Inflammatory macrophage treated with lipopolysaccharide for 4 hours (primary cell): ENCODE data around the gene OR52K1.
"Not testable (repeated sequence)": the region's sequence is repeated elsewhere in the genome, so short reads cannot be mapped to it uniquely, and the experiment has no call there.

Experiments
- DNase-seq: peaks from one replicate; pipeline ENCODE4 v3.0.0-alpha.2; 2020

The OR52K1 gene

DNA sequence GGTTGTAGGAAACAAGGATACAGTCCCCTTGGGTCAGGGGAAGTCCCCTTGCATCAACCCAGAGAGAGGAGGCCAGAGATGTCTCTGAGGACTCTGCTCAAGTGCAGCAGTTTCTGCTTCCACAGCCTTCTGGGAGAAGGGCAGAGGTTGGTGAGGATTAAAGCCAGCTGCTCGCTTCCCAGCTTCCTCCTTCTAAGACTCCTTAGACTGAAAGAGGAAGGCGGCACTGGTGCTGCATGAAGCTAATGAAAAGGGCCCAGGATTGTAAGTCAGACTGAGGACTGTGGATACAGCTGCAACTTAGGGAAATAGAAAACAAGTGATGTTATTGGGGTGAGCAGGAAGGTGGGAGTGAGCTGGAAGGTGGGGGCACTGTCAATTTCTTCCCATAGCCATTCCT lies at the start of gene OR52K1:
Gene OR52K1 (plus strand): TSS at position 202 of the 400 bp plus-strand sequence. CDS start 6,255 bp downstream, outside the sequence.
- DNase-seq: peak; percentile 74

DNA sequence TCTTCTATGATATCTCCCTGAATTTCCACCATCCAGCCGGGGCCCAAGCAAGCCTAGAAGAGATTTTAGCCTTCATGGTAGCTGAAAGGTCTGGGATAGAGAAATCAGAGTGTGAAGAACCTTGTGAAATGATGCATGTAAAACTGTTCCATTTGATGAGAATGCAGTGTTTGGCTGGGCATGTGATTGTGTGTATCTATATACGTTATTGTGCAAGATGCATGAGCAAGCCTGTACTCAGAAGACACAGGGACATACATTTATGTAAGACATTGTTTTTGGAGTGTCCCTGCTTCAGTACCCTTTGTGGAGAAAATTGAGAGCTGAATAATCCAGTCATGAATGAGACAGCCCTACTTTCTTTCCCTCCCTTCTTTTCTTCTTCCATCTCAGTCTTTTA lies 48.6 kb upstream of the OR52K1 start:
- peak; percentile 86 for DNase-seq

DNA sequence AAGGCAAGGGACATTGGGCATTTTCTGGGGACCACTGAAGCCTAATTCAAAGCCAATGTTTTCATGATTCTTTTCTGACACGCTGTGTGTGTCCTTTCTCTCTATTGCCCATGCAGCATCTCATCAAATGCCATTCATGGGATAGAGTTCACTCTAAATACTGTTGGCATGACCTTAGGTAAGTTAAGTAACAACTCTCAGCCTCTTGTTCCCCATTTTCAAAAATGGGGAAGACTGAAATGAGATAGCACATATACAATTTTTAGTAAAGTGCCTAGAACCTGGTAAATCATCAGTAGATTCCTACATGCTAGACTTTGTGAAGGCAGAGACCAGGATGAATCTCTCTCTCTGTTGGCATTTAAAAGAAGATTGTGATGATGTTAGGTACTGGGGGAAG lies 46.0 kb upstream of the OR52K1 start:
- DNase-seq: peak; percentile 46

DNA sequence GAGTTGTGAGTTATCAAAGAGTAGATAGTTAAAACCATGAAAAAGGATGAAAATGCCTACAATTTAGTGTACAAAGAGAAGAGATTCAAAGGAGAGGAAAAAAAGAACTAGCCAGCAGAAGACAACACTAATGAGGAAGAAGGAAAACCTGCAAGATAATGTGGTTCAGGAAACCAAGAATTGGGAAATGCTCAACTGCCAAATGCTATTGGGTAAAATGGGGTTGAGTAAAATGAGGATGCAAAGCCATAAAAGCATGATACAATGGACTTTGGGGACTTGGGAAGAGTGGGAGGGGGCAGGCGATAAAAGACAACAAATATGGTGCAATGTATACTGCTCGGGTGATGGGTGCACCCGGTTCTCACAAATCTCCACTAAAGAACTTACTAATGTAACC lies 40.9 kb upstream of the OR52K1 start:
- DNase-seq: peak; percentile 83

DNA sequence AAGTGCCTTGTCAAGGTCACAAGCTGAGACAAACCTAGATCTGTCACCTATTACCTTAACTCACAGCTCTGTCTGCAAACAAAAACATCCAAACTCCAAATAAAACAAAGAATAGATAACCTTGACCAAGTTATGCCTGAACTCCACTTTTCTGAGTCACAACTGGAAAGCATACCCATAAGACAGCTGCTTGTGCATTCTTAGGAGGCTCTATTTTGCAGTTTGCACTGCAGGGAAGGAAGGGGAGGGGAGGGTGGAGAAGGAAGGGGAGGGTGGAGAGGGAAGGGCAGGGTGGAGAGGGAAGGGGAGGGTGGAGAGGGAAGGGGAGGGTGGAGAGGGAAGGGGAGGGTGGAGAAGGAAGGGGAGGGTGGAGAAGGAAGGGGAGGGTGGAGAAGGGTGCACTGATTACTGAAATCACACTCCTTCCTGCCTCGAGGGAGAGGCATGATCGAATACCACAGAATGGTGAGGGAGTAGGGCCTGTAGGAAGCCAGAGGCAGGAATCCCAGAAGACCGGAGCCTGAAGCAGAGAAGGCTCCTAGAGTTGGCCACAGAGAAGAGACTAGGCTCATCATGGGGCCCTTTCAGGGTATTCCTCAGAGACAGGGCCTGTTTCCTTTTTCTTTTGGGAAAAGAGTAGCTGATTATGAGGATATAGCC lies 39.1 kb upstream of the OR52K1 start:
- no peak for DNase-seq

DNA sequence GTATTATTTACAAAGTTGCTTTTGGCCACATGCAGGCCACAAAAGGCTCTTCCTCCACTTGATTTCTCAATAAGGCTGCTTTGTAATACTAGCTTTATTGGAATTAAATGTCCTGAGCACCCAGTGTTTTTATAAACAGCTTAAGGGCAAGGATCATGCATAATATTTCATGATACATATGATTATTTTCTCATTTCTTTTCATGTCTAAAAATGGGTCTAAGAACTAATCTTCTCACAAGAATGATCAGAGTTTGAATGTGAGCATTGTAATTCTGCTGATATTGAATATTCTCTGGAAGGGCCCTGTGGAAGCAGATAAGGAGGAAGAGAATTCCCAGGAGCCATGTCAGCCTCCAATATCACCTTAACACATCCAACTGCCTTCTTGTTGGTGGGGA lies 33.5 kb upstream of the OR52K1 start, which contains the start of gene OR52K2:
Gene OR52K2 (plus strand): TSS at position 301 of the 400 bp plus-strand sequence. CDS start 45 bp downstream, at position 346.
- DNase-seq: no peak

DNA sequence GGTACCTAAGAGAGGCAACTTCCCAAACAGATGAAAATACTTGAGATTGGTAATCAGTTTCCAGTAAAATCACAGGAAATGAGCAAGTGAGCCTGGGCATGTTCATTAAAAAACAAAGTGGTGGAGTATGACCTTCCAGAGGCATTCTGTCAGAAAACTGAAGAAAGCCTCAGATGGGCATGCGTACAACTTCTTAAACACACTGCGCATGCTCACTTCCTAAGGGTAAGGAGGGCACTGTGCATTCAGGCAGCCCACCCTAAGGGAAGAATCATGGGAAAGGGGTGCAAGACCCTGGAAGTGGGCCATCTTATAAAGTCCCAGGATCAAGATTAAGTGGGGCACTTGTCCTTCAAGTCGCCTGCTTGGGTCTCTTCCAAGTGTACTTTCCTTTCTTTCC lies 29.3 kb upstream of the OR52K1 start:
- no peak for DNase-seq

DNA sequence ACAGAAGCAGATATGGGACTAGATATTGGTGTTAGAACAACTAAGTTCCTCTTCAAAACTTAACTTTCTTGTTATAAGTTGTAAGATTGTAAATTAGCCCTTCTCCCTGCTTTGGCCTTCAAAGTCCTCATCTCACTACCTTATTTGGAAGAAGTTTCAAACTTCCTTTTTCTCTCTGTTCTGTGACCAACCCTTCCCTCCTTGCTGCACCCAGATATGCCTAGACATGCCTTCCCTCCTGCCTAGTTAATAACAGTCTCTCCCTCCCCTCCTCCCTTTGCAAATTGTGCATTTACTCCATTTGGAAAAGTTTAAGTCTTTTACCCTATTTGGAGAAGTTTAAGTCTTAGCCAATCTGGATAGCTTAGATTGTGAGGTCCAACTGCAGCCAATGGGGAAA lies 28.4 kb upstream of the OR52K1 start:
- DNase-seq: peak; percentile 17

DNA sequence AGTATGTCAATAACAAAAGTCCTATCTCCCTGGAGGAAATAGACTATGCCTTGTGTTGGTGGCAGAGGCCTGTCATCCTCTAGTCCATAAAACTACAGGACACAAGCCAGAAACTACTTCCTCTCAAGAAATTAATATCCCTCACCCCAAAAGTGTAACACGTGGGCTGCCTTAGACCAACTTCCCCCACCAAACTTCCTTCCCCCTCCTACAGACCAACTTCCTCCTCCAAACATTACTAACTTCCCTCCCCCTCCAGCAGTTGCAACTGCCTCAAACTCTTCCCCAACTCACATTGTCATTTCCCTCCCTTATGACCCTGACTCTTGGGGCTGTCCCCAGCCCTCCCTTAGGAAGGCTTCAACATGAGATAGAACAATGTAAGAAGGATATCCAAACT lies 27.0 kb upstream of the OR52K1 start:
- DNase-seq: peak; percentile 95

DNA sequence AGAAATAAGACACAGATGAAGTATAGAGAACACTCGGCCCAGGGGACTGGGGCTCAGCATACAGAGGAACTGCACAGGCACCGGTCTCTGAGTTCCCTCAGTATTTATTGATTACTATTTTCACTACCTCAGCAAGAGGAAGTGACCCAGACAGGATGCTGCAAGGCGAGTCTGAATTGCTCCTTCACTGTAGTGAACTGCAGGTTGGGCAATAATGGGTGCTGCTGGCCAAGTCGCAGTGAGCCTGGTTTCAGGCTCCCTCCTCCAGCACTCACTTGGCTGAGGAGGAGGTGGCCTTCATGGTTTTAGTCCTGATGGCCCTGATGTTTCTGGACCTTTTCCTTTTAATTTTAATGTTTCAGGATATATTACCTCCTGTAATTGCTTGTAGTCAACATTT lies 22.9 kb upstream of the OR52K1 start:
- peak; percentile 85 for DNase-seq

DNA sequence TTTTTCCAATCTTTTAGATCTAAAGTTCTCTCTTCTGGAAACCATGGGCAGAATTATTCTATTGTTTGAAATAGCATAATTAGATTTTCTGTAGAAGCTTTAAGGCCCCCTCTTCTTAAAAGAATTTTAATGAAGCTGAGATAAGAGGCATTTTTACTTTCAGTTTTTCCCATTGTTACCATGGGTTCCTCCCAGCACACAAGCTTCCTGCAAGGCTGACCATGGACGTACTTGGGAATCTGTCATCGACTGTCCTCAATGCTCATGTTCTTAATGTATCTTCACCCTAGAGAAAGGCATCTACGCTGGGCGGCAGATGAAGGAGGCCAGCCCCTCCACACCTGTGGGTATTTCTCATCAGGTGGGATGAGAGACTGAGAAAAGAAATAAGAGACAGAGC lies 22.3 kb upstream of the OR52K1 start:
- DNase-seq: no peak

DNA sequence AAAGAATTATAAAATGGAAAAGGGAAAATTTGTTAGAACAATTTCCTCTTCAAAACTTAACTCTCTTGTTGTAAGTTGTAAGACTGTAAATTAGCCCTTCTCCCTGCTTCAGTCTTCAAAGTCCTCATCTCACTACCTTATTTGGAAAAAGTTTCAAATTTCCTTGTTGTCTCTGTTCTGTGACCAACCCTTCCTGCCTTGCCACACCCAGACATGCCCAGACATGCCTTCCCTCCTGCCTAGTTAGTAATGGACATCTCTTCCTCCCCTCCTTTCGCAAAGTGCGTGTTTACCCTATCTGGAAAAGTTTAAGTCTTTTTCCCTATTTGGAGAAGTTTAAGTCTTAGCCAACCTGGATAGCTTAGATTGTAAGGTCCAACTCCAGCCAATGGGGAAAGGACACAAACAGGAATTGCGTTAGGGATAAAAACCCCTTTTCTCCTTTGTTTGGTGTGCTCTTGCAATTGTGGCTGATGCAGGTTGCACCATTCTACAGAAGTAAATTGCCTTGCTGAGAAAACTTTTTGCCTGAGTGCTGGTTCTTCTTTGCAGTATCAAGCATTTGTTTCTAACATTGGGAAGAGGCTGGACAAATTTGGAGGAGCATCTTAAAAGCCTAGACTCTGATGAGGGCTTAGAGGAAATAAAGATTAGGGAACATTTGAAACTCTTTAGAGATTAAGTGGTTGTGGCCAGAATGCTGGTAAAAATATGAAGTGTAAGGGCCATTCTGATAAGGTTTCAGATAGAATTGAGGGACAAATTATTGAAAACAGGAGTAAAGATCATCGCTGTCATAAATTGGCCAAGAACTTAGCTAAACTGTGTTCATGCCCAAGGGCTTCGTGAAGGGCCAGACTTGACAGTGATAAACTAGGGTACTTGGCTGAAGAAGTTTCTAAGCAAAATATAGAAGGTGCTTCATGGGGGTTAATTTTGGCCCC lies 18.0 kb upstream of the OR52K1 start:
- DNase-seq: no peak

DNA sequence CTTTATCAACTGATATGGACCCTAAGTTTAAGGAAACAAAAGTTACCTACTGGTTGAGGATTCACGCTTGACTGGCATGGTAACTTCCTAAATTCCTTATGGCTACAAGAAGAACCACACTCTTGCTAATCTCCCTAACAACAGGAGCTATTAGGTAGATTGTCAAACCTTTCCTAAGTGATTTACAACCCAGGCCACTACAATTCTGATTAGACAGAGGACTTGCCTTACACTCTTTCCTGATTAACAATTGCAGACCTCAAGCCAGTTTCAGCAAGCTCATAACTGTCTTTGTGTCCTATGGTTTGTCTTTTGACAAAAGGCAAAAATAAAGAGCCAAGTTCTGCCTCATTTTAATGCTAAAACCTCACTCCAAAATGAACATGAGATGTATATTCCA lies 17.0 kb upstream of the OR52K1 start:
- no peak for DNase-seq

DNA sequence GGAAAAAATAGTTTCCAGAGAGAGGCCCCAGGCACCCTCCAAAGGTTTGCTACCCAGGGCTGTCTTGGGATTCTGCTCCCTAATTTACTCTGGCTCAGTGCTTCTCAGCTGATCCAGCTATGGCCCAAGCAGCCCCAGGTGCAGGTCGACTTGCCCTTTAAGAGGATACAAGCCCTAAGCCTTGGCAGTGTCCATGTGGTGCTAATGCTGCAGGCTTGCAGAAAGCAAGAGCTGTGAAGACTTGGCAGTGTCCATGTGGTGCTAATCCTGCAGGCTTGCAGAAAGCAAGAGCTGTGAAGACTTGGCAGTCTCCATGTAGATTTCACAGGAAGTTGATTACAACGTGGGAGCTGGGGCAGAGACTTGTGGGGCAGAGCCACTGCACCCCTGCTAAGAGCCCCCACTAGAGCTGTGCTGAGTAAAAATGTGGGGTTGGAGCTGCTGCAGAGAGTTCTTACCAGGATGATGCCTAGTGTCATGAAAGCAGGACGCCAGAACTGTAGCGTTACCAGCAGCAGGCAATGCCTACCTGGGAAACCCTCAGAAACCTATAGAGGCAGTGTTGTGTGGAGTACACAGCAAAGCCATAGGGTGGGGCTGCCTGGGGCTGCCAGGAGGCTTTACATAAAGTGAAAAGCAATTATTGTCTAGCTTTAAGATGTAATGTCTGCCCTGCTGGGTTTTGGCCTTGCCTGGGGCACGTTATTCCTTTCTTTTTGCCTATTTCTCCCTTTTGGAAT lies 16.1 kb upstream of the OR52K1 start:
- DNase-seq: no peak

DNA sequence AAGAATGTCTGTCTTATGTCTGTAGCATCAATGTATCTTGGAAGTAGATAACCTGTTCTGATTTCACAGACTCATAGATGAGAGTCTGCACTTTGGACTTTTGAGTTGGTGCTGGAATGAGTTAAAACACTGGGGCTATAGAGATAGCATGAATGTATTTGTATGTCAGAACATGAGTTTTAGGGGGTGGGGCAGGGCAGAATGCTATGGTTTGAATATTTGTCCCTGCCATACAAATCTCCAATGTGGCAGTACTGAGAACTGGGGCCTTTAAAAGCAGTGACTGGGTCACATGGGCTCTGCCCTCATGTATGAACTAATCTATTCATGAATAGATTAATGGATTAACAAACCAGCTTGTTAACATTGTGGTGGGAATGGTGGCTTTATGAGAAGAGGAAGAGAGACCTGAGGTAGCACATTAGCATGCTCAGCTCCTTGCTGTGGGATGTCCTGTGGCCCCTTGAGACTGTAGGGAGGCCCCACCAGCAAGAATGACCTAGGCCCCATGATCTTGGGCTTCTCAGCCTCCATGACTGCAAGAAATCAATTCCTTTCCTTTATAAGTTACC lies 15.5 kb upstream of the OR52K1 start:
- DNase-seq: no peak

DNA sequence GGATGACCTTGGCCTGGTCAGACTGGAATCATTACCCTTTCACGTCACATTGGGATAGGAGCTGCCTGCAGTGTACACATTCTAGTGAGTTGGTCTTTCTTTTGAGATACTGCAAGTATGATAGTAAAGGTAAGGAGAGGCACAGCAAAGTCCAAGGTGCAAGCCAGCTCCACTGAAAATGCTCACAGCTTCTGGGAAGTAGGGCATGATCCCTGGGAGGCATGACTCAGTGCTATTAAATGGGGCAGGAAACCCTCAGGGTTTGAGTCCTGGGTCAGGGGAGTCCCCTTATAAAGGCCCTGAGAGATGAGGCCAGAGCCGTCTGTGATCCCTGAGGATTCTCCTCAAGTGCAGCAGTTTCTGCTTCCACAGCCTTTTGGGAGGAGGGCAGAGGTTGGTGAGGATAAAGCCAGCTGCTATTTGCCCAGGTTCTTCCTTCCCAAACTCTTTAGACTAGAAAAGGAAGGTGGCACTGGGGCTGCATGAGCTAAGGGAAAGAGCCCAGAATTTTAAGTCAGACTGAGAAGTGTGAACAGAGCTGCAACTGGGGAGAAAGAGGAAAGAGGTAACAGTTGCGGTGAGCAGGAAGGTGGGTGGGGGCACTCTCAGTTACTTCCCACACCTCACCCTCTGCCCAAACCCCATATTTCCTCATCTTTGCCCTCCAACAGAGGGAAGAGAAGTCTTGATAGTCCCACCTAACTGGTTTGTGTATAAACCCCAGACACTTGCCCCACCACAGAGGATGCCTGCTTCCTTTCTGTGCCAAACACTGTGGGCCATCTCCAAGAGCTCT lies 14.4 kb upstream of the OR52K1 start:
- peak; percentile 61 for DNase-seq

DNA sequence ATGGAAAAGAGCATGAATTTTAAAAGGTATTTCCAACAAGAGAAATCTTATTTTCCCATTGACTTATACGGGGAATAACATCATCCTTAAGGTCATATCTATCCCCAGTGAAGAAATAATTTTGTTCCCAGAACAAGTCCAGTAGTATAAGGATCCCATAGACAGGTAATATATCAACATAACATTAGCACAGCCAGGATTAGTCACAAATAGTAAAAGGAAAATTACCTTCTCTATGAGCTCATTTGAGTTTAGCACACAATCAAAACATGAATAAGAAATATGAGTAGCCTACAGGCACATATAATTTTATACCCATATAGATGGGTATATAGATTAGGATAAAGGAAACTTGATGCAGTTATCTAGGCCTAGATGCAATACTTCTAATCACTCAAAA lies 2.8 kb upstream of the OR52K1 start:
- DNase-seq: no peak

DNA sequence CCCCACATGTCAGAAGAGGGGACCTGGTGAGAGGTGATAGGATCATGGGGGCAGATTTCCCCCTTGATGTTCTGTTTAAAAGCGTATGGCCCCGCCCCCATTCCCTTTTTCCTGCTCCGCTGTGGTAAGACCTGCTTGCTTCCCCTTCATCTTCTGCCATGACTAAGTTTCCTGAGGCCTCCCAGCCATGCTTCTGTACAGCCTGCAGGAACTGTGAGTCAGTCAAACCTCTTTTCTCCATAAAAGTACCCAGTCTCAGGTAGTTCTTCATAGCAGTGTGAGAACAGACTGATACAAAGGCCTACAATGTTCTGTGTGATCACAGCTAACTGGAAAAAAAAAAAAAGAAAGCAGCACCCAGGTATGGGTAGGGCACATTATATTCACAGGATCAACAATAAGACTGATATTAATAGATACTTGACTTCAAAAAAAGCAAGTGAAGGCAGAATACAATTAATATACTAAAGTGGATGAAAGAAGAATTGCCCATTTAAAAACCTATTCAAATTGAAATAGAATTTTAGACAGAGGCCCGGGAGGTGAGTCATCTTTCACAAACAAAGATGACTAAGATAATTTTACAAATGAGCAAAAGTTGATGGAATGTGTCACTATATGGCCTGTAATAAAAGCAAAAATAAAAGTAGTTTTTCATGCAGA lies 1.7 kb upstream of the OR52K1 start:
- peak; percentile 61 for DNase-seq

DNA sequence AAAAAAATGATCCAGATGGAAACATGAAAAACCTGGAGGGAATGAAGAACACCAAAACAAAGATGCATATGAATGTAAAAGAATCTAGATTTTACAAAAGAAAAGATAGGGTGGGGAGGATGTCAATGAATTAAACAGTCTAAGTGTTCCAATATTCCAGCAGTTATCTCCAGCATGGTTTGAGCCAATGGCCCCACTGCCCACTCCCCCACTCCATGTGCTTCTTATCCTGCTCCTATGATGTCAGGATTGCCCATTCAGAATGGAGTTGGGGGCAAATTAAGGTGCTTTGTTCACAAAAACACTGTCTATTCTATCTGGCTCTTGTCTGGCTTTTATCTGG lies 1.2 kb upstream of the OR52K1 start:
- DNase-seq: no peak

DNA sequence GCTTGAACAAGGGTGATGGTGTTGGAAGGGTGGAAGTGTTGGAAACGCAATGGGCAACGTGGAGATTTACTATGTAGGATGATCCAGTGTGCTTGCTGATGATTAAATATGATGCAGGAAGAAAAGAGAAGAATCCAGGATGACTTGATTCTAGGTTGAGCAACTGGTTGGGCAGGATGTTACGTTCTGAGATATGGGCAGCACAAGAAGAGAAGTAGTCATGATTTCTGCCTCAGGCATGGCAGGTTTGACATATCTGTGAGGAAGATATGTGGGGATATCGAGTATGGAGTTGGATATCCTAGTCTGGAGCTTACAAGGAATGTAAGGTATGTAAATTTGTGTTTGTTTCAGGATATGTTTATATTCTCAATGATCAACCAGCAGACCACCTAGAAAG lies 1.9 kb downstream of the OR52K1 start:
- no peak for DNase-seq

DNA sequence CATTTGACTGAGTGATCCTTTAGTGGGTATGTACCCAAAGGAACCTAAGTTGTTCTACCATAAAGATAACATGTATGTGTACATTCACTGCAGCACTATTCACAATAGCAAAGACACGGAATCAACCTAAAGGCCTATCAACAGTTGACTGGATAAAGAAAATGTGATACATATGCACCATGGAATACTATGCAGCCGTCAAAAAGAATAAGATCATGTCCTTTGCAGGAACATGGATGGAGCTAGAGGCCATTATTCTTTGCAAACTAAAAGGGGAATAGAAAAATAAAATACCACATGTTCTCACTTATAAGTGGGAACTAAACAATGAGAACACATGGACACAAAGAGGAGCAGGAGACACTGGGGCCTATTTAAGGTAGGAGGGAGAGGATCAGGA lies 9.0 kb downstream of the OR52K1 start:
- DNase-seq: not testable (repeated sequence)
